ENCODE results near the gene TGFBR3.

The TGFBR3 gene

DNA sequence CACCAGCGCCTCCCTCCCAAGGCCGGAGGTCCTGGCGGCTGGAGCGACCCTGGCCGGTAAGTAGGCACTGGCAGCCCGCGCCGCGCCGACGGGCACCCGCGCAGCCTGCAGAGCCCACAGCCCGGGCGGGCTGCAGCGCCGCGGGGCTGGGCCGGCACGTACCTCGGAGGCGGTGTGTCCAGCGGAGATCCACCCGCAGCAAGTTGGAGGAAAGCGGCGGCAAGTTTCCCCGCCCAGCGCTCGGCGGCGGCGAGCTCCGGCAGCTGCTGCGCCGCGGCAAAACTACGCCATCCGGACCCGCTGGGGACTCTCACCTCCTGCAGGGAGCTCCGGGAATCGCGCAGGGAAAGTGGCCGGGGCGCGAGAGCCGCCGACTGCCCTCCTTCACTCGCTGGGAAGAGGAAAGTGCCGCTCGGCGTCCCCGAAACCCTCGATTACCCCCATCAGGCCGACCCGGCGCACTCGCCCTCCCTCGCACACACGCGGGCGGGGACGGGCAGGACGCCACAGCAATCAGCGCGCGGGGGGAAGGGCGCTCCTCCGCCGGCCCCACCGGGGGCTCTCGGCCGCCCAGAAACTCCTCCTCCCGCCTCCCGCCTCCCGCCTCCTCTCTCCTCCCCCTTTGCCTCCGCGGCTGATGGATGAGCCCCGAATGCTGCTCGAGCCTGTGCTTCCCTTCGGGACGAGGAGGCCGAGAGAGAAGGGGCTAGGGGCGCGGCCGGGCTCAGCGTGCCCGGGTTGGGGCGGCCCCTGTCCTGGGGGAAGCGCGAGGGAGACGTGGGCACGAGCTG lies at the start of gene TGFBR3:
Gene TGFBR3 (minus strand): TSS at position 436 of the 791 bp plus-strand sequence. CDS start 24,620 bp downstream, outside the sequence.
- peak; percentile 77 to 78 for DNase-seq

GRCh38 chr1:91929250-91929649 lies 43.3 kb upstream of the TGFBR3 start:
- DNase-seq, result no peak

DNA sequence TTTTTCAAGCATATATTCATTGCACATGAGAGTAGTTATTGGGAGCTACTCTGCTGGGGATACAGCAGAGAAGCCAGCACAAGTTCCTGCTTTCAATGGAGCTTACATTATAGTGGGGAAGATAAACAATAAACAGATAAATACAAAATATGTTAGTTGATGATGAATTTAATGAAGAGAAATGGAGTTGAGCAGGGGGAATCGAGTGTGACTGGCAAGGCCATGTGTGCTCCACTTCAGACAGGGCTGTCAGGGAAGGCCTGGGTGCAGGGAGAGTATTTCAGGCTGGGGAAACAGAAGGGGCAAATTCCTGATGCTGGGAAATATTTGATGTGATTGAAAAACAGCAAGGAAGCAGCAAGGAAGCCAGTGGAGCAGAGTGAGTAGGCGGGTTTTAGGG lies 42.1 kb upstream of the TGFBR3 start:
- DNase-seq, result no peak

- no peak for DNase-seq
Measured at GRCh38 chr1:91925644-91926435, 39.9 kb upstream of the TGFBR3 start.

GRCh38 chr1:91924146-91924545 lies 38.2 kb upstream of the TGFBR3 start:
- no peak for DNase-seq

DNA sequence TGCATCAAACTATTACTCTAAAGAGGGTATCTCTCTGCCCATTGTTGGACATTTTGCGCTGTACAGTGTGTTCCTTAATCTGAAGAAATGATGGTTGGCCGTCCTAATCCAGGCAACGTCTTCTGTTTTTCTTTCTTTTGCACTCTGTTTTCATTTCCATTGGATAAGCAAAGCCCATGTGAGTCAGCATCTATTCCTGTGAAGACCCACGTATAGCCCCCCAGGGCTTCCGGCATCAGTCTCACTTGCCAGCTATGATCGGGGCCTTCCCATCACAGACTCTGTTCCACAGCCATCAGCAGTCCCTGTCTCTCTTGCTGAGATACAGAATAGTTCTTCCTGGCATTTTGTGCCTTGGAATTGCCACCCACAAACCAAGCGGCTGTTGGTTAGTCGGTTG lies 34.0 kb upstream of the TGFBR3 start:
- no peak for DNase-seq

DNA sequence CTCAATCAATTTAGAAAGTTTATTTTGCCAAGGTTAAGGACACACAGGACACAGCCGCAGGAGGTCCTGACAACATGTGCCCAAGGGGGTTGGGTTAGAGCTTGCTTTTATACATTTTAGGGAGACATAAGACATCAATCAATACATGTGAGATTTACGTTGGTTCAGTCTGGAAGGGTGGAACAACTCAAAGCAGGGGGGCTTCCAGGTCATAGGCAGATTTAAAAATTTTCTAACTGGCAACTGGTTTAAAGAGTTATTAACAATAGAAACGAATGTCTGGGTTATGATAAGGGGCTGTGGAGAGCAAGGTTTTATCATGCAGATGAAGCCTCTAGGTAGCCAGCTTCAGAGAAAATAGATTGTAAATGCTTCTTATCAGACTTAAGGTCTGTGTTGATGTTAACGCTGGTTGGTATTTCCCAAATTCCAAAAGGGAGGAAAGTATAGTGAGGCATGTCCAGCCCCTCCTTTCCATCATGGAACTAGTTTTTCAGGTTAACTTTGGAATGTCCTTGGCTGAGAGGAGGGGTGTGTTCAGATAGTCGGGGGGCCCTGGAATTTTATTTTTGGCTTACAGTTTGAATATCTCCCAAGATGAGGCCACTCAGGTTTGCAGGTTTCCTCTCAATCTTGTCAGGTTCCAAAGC lies 31.0 kb upstream of the TGFBR3 start:
- DNase-seq, result no peak

DNA sequence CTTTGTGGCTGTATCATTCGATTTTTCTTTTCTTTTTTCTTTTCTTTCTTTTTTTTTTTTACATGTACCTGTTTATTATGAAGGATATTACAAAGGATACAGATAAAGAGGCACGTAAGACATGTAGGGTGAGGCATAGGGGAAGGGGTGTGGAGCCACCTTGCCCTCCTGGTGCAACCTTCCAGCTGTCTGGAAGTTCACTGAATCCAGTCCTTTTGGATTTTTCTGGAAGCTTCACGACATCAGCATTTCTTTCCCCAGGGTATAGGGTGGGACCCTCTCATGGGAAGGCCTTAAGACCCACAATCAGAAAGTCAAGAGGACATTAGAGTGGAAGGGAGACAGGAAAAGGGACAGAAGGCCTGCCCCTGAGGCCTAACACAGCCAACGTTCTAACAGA lies 30.1 kb upstream of the TGFBR3 start:
- no peak for DNase-seq

DNA sequence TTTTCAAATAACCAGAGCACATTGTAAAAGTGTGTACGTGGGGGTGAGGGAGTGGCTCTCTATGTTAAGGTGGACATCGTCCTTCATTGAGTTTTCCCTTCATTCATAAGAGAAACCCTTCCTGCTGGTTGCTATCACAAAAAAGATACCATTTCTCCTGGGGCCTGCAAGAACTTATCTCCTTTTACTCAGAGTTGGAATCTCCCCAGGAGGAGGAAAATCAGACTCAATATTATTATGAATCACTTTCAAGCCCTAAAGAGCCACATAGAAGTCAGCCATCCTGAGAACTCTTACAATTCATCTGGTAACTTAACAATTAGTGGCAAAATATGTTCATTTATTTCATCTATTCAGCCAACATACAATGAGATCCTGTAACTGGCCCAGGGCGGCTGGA lies 27.1 kb upstream of the TGFBR3 start:
- no peak for DNase-seq

GRCh38 chr1:91912266-91912665 lies 26.3 kb upstream of the TGFBR3 start:
- no peak for DNase-seq

GRCh38 chr1:91901231-91901630 lies 15.3 kb upstream of the TGFBR3 start:
- DNase-seq, result no peak

DNA sequence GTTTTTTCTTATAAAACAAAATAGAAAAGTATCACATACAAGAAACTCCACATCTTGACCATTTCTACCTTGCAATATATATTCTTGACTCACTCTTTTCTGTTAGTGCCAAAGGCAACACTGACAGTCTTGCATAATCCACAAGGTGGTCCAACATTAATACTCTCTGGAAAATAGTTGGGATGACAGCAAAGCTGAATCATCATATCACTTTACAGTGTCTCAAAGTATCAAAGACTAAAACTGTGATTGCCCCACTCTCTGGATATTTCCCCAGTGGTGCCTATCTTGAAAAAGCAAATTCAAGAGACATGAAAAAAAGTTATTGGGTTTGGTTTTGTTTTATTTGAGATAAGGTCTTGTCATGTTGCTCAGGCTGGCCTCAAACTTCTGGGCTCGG lies 14.6 kb upstream of the TGFBR3 start:
- DNase-seq, result no peak

DNA sequence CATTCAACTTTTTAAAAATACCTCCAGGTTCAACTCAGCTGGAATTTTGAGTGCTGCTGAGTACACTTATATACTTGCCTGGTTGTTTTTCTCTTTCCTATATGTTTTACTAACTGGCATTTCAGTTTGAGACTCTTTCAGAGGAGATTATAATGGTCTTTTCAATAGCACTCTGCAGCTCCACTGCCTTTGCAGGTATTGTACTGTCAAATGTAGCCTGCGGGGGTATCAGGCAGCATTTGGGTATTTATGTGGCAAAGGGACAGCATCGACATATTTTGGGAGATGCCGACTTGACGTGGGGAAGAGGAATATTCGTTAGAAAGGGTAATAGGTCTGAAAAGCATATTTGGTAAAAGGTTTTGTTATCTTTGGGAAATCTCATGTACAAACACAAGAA lies 11.1 kb upstream of the TGFBR3 start:
- no peak for DNase-seq

- no peak for DNase-seq
Measured at GRCh38 chr1:91895832-91896556, 10.0 kb upstream of the TGFBR3 start.

- DNase-seq, result no peak
Measured at GRCh38 chr1:91894036-91894761, 8.2 kb upstream of the TGFBR3 start.

- no peak for DNase-seq
Measured at GRCh38 chr1:91891969-91892368, 6.0 kb upstream of the TGFBR3 start.

DNA sequence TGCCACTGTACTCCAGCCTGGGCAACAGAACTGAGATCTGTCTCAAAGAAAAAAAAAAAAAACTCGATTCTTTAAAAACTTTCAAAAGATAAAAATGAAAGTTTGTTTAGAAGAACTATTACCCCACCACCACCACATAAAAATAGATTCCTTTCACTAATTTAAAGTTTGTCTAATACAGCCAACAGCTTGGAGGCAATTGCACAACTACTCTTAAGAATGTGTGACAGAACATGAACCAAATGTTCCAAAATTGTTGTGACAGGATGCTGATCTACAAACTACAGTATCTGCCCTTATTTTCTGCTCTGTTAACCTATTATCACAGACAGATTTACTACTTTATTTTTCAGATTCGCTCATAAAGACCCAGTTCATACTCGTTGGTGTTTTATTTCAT lies 5.5 kb upstream of the TGFBR3 start:
- DNase-seq, result no peak

GRCh38 chr1:91889717-91890459 lies 3.9 kb upstream of the TGFBR3 start:
- DNase-seq, result peak; percentile 23 to 32

DNA sequence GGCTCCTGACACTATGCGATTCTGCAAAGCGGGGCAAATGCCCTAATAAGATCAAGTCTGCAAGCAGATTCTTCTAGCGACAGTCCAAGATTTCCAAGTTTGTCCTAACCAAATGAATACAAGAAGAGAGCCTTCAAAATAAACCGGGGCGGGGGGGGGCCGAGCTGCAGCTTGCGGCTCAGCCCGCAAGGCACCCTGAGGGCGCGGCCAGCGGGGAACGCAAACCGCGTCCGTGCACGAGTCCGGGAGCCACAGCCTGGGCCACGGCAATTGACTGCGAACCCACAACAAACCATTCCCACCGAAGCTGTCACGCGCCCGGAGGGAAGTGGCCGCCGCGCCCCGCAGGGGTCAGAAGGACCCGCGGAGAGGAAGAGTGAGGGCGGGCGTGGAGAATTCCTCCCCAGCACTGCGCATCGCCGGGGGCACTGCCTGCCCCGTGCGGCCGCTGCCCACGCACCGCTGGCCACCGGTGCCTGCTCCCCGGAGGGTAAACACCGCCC lies 687 bp downstream of the TGFBR3 start:
- DNase-seq, result peak in 1 of 2 donors; percentile 20

- DNase-seq, result peak; percentile 22 to 23
Measured at GRCh38 chr1:91884459-91885212, 1.3 kb downstream of the TGFBR3 start.

- DNase-seq, result peak in 1 of 2 donors; percentile 15
Measured at GRCh38 chr1:91883470-91883869, 2.5 kb downstream of the TGFBR3 start.

All from activated CD4-positive, alpha-beta T cell treated with anti-CD3 and anti-CD28 coated beads for 4 hours (primary cell).